B cell (primary cell): ENCODE results near the gene C6orf132. TPM values are rescaled to one million over a fixed set of nuclear protein-coding genes. Genes with fewer than 3 reads are reported as not detected.

Source experiments
- ATAC-seq: fragments of 200-7000 bp; cut with Tn5 transposase; one replicate; pipeline ENCODE4 v1.10.0; 2021; ENCODE audit warnings: low read depth, mild to moderate bottlenecking, moderate number of reproducible peaks, moderate library complexity
- CTCF ChIA-PET: fragments of 350-600 bp; sonication (Branson Sonifier 250); formaldehyde crosslinking; loops from one replicate; lab custom pipeline; 2021; ENCODE audit warnings: antibody characterized with exemption, inconsistent platforms; lab: Charles Lee
- POLR2A ChIA-PET: fragments of 350-600 bp; sonication (Branson Sonifier 250); formaldehyde crosslinking; loops from one replicate; lab custom pipeline; 2021; ENCODE audit warnings: antibody characterized with exemption; lab: Charles Lee
- DNase-seq: peaks from one replicate; pipeline ENCODE4 v3.0.0; 2013
- H2AFZ ChIP-seq: 2 replicates; pipeline ENCODE4 v1.6.1; 2012; ENCODE audit warnings: mild to moderate bottlenecking, low read depth, low read length; ENCODE audit not compliant: insufficient read depth, poor library complexity, severe bottlenecking
- H3K27ac ChIP-seq, 2 donors: 1 replicate in 1 of 2; 2 replicates in 1 of 2; pipeline ENCODE4 v1.5.1; 2012 to 2013; ENCODE audit warnings: low read length in 2 of 2, mild to moderate bottlenecking in 2 of 2, moderate library complexity in 1 of 2
- H3K27me3 ChIP-seq, 4 experiments: fragments of 200-600 bp in 1 of 4; sonication (generic) in 1 of 4; replicated peaks in 1 of 4; 1 replicate in 2 of 4; 2 replicates in 2 of 4; pipeline versions ENCODE4 v1.6.1 to v1.7.0; 2013 to 2016; ENCODE audit warnings: low read length in 3 of 4, mild to moderate bottlenecking in 2 of 4, mixed read lengths in 1 of 4, moderate library complexity in 1 of 4; ENCODE audit not compliant: insufficient read depth in 4 of 4, control insufficient read depth in 3 of 4; ENCODE audit errors: control extremely low read depth in 1 of 4
- H3K36me3 ChIP-seq, 2 experiments: replicated peaks in 1 of 2; 1 replicate in 1 of 2; 2 replicates in 1 of 2; pipeline versions ENCODE4 v1.6.1 to v1.7.1; 2013; ENCODE audit warnings: low read length in 1 of 2; ENCODE audit not compliant: insufficient read depth in 2 of 2, control insufficient read depth in 1 of 2; ENCODE audit errors: control extremely low read depth in 1 of 2, extremely low read depth in 1 of 2
- H3K4me1 ChIP-seq, 2 donors: fragments of 200-600 bp in 1 of 2; sonication (generic) in 1 of 2; 1 replicate in 1 of 2; 2 replicates in 1 of 2; pipeline versions ENCODE4 v1.5.1 to v1.6.1; 2013 to 2017; ENCODE audit warnings: low read length in 2 of 2; ENCODE audit not compliant: control insufficient read depth in 2 of 2, insufficient read depth in 2 of 2
- H3K4me2 ChIP-seq: replicated peaks from 2 replicates; pipeline ENCODE3; 2012; ENCODE audit warnings: mild to moderate bottlenecking, low read depth, low read length; ENCODE audit not compliant: poor library complexity, severe bottlenecking
- H3K4me3 ChIP-seq, 5 experiments: fragments of 200-600 bp in 1 of 5; sonication (generic) in 1 of 5; 1 replicate in 3 of 5; 2 replicates in 2 of 5; pipeline versions ENCODE4 v1.5.1 to v1.7.0; 2011 to 2016; ENCODE audit warnings: low read length in 4 of 5, mild to moderate bottlenecking in 4 of 5, low read depth in 2 of 5, control low read depth in 1 of 5, moderate library complexity in 1 of 5; ENCODE audit not compliant: insufficient read depth in 1 of 5; ENCODE audit errors: control extremely low read depth in 1 of 5, extremely low read depth in 1 of 5
- H3K79me2 ChIP-seq: fragments of 200-600 bp; sonication (generic); one replicate; pipeline ENCODE4 v1.6.0; 2016; ENCODE audit warnings: low read length; ENCODE audit not compliant: control insufficient read depth, insufficient read depth
- H3K9ac ChIP-seq: fragments of 200-600 bp; sonication (generic); 2 replicates; pipeline ENCODE4 v1.6.1; 2017; ENCODE audit warnings: mild to moderate bottlenecking, low read length, moderate library complexity
- H3K9me3 ChIP-seq, 3 donors: one replicate each; pipeline versions ENCODE4 v1.6.1 to v1.7.1; 2013; ENCODE audit warnings: low read length in 2 of 3; ENCODE audit not compliant: control insufficient read depth in 2 of 3, insufficient read depth in 1 of 3; ENCODE audit errors: control extremely low read depth in 1 of 3
- H4K20me1 ChIP-seq: 2 replicates; pipeline ENCODE4 v1.6.0; 2012; ENCODE audit warnings: mild to moderate bottlenecking, low read length; ENCODE audit not compliant: insufficient read depth, control insufficient read depth, poor library complexity, severe bottlenecking
- H3K27ac Mint-ChIP-seq: one replicate; pipeline ENCODE4 v1.8.0; 2021; ENCODE audit warnings: mixed read lengths
- H3K27me3 Mint-ChIP-seq: one replicate; pipeline ENCODE4 v1.8.0; 2021; ENCODE audit warnings: mixed read lengths
- H3K4me1 Mint-ChIP-seq: one replicate; pipeline ENCODE4 v1.8.0; 2021; ENCODE audit warnings: mixed read lengths
- H3K4me3 Mint-ChIP-seq: one replicate; pipeline ENCODE4 v1.8.0; 2021; ENCODE audit warnings: mixed read lengths
- H3K9me3 Mint-ChIP-seq: one replicate; pipeline ENCODE4 v1.8.0; 2022; ENCODE audit warnings: mixed read lengths; ENCODE audit not compliant: insufficient read depth
- CTCF ChIP-seq: fragments of 200-600 bp; IDR thresholded peaks from one replicate; pipeline ENCODE4 v1.8.0; 2022; ENCODE audit warnings: antibody characterized with exemption, mild to moderate bottlenecking
- EZH2 ChIP-seq: IDR thresholded peaks from 2 replicates; pipeline ENCODE4 v1.6.1; 2012; ENCODE audit warnings: borderline replicate concordance, low read depth, mild to moderate bottlenecking, moderate library complexity, low read length; ENCODE audit not compliant: insufficient read depth, poor library complexity, severe bottlenecking
- WGBS: methylation state at CpG from one replicate; pipeline ENCODE4 v1.1.5; 2013; ENCODE audit warnings: missing lambda C conversion rate; ENCODE audit not compliant: insufficient coverage; 5-methylcytosine and 5-hydroxymethylcytosine counted together
- intact Hi-C: fragments of 100-400 bp; cut with micrococcal nuclease; formaldehyde crosslinking; loops from one replicate; pipeline ENCODE4 v1.10.0; 2022
- polyA plus RNA-seq: library from polyadenylated mRNA; depleted of rRNA; stranded (reverse); fragments of >200 nt; gene quantifications from 2 replicates; pipeline ENCODE4 v1.2.3, GENCODE V29; 2012
- total RNA-seq, 2 donors: library from RNA; stranded (reverse); fragments of 120-200 nt in 1 of 2; gene quantifications; 1 replicate in 1 of 2; 2 replicates in 1 of 2; pipeline versions ENCODE4 v1.2.3 to v1.2.4, GENCODE V29; 2013 to 2022

The C6orf132 gene
- total and polyA plus RNA-seq, 2 donors (not counting 1 experiment from before 2014, with no cell fraction given): 0.05 TPM; not detected in 1

DNA sequence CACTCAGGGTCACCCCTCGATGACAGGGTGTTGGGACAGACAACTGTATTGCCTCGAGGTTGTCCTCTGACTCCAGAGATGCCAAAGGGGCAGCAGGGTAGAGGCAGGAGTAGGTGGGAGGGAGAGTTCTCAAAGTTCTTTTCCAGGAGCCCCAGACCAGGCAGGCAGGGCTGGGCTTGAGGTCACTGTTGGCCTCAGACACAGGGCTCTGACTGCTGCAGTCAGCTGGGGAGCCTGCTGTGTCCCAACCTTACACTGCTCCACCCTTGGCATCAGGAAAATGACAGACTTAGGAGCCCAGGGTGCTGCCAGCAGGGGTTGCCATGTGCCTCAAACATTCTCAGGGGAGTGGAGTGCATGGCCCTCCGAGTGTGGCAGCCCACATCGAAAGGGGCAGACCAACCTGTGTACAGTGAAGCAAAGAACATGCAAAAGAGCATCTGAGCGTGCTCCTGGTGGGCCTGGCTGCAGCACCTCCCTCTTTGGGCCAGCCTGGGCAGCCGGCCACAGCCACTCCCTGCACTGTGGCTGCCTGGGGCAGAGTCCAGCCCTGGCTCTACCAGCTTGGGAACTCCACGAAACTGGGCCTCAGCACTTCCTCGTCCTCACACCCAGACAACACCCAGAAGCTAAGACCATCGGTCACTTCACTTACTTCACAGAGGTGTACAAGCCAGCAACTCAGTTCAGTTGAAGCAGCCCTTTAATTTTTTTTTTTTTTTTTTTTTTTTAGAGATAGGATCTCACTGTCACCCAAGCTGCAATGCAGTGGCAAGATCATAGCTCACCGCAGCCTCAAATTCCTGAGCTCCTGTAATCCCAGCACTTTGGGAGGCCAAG, 24.0 kb downstream of the C6orf132 start:
- H3K4me3 Mint-ChIP-seq: no peak overlapping the region
- H3K27ac Mint-ChIP-seq: no peak overlapping the region
- Histone ChIP-seq H3K9ac (no peak overlapping the region), H2AFZ (no peak overlapping the region), H3K4me3 (no peak overlapping the region), H3K79me2 (no peaks in the 10 kb centered on the region), H3K27ac (no peak overlapping the region), H3K4me2 (no peak overlapping the region), H4K20me1 (no peaks in the 10 kb centered on the region), H3K4me1 (no peaks in the 10 kb centered on the region), H3K27me3 (peaks cover 0 to 2% (median 0%) of the 10 kb centered on the region in 4 experiments), H3K36me3 (no peaks in the 10 kb centered on the region), H3K9me3 (no peaks in the 10 kb centered on the region)
- DNase-seq (no peak), ATAC-seq (no peak)
- CTCF ChIA-PET: interaction anchor here (0.7 to 1.1 kb wide), 3 partner anchors 8 to 35 kb away, joined by 3 to 4 read pairs (median 4); no protein-coding TSS in a partner anchor
- no peaks in the 10 kb centered on the region for H3K9me3 Mint-ChIP-seq
- no peaks in the 10 kb centered on the region for H3K4me1 Mint-ChIP-seq
- peaks cover 17% of the 10 kb centered on the region for H3K27me3 Mint-ChIP-seq
- intact Hi-C loops: no loop called here
- TF ChIP-seq EZH2 (no peak), CTCF (no peak)
- WGBS: 81% methylated on average over 7 of the region's 10 CpGs
- POLR2A ChIA-PET: no interaction called here

DNA sequence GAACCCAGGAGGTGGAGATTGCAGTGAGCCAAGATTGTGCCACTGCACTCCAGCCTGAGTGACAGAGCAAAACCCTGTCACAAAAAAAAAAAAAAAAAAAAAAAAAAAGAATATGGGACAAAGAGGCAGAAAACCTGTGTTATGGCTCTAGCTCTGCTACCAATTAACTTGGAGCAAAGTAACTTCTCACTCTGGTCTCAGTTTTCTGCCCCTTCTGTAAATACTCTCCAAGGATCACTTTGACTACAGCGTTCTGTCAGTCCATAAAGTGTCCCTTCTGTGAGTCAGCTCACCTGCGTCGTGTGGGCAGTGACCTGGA, 24.6 kb downstream of the C6orf132 start:
- no peaks in the 10 kb centered on the region for H4K20me1 ChIP-seq
- H3K27ac ChIP-seq: no peak overlapping the region
- no peaks in the 10 kb centered on the region for H3K4me1 ChIP-seq
- no peak for TF ChIP-seq CTCF
- no peak for TF ChIP-seq EZH2
- H3K9me3 ChIP-seq: no peaks in the 10 kb centered on the region
- no peaks in the 10 kb centered on the region for H3K36me3 ChIP-seq
- H3K9ac ChIP-seq: no peak overlapping the region
- no peak overlapping the region for H3K4me2 ChIP-seq
- H3K79me2 ChIP-seq: no peaks in the 10 kb centered on the region
- peaks cover 0 to 2% (median 0%) of the 10 kb centered on the region in 4 experiments for H3K27me3 ChIP-seq
- H2AFZ ChIP-seq: no peak overlapping the region
- ATAC-seq: no peak
- intact Hi-C loops: no loop called here
- peaks cover 17% of the 10 kb centered on the region for H3K27me3 Mint-ChIP-seq
- POLR2A ChIA-PET: no interaction called here
- H3K4me1 Mint-ChIP-seq: no peaks in the 10 kb centered on the region
- CTCF ChIA-PET: interaction anchor here (1.0 kb wide), 1 partner anchor 13 kb away, joined by 3 read pairs; no protein-coding TSS in a partner anchor
- WGBS: 94% methylated on average over 2 of the region's 3 CpGs
- no peak overlapping the region for H3K4me3 Mint-ChIP-seq
- no peak for DNase-seq
- H3K27ac Mint-ChIP-seq: no peak overlapping the region
- H3K9me3 Mint-ChIP-seq: no peaks in the 10 kb centered on the region
- H3K4me3 ChIP-seq: no peak overlapping the region
